OCI-LY7 (cell line): Measurements from ENCODE around the gene PAGR1. TPM values are rescaled to one million over a fixed set of nuclear protein-coding genes. Genes with fewer than 3 reads are reported as not detected.
A peak's percentile ranks its signal among the peaks of the same experiment; 100 is the strongest.

Experiments used
- BruUV-seq: library from RNA; stranded (reverse); fragments of 400-500 nt; replicated peaks from 2 replicates; lab custom pipeline; 2021; lab: Mats Ljungman, UMichigan
- CTCF ChIA-PET: fragments of 300-600 bp; sonication (Branson Sonifier 250); formaldehyde crosslinking; loops from one replicate; lab custom pipeline; 2022; ENCODE audit warnings: antibody characterized with exemption; ENCODE audit not compliant: unreplicated experiment; lab: Charles Lee
- POLR2A ChIA-PET: fragments of 300-600 bp; sonication (Branson Sonifier 250); formaldehyde crosslinking; loops from one replicate; lab custom pipeline; 2022; ENCODE audit warnings: antibody characterized with exemption; lab: Charles Lee
- DNase-seq: peaks from one replicate; pipeline ENCODE4 v3.0.0-alpha.2; 2015; ENCODE audit warnings: low spot score
- H2AFZ ChIP-seq: fragments of 200-600 bp; sonication (generic), shearing (Covaris generic); 2 replicates; pipeline ENCODE4 v1.6.1; 2014; ENCODE audit warnings: mild to moderate bottlenecking, antibody characterized with exemption, low read length, moderate library complexity
- H3K27ac ChIP-seq: fragments of 200-600 bp; sonication (generic); 2 replicates; pipeline ENCODE4 v1.5.1; 2014; ENCODE audit warnings: mixed run types, low read depth, mild to moderate bottlenecking, moderate library complexity, low read length, inconsistent platforms; ENCODE audit not compliant: poor library complexity, severe bottlenecking
- H3K36me3 ChIP-seq: fragments of 200-600 bp; sonication (generic); 2 replicates; pipeline ENCODE4 v1.6.1; 2014; ENCODE audit warnings: mild to moderate bottlenecking, antibody characterized with exemption, low read length, moderate library complexity, mixed read lengths; ENCODE audit not compliant: insufficient read depth
- H3K4me1 ChIP-seq: fragments of 200-600 bp; sonication (generic); 2 replicates; pipeline ENCODE4 v1.5.1; 2014; ENCODE audit warnings: mild to moderate bottlenecking, low read length; ENCODE audit not compliant: insufficient read depth, poor library complexity, severe bottlenecking
- H3K4me2 ChIP-seq: fragments of 200-600 bp; sonication (generic); 2 replicates; pipeline ENCODE4 v1.6.1; 2014; ENCODE audit warnings: mild to moderate bottlenecking, low read length
- H3K4me3 ChIP-seq: fragments of 200-600 bp; sonication (generic); 2 replicates; pipeline ENCODE4 v1.5.1; 2014; ENCODE audit warnings: mild to moderate bottlenecking, low read depth, low read length; ENCODE audit not compliant: poor library complexity, severe bottlenecking
- H3K79me2 ChIP-seq: fragments of 200-600 bp; sonication (generic); 2 replicates; pipeline ENCODE4 v1.6.1; 2016; ENCODE audit warnings: low read depth, mild to moderate bottlenecking, low read length, moderate library complexity, mixed read lengths; ENCODE audit not compliant: insufficient read depth
- H3K9me2 ChIP-seq: fragments of 200-600 bp; sonication (generic); 2 replicates; pipeline ENCODE4 v1.6.1; 2016; ENCODE audit warnings: mild to moderate bottlenecking, low read length, mixed read lengths; ENCODE audit not compliant: insufficient read depth
- H3K9me3 ChIP-seq: fragments of 200-600 bp; sonication (generic); 2 replicates; pipeline ENCODE4 v1.6.1; 2014; ENCODE audit warnings: mild to moderate bottlenecking, mixed run types, low read length, mixed read lengths
- H4K20me1 ChIP-seq: fragments of 200-600 bp; sonication (generic); 2 replicates; pipeline ENCODE4 v1.6.1; 2014; ENCODE audit warnings: mild to moderate bottlenecking, antibody characterized with exemption, low read length, moderate library complexity, mixed read lengths; ENCODE audit not compliant: insufficient read depth
- CTCF ChIP-seq: fragments of 200-600 bp; sonication (generic); conservative IDR thresholded peaks from 2 replicates; pipeline ENCODE4 v1.5.1; 2014; ENCODE audit warnings: mild to moderate bottlenecking, antibody characterized with exemption, low read length, moderate library complexity, mixed read lengths
- EZH2phosphoT487 ChIP-seq: fragments of 200-600 bp; sonication (generic); IDR thresholded peaks from 2 replicates; pipeline ENCODE4 v1.6.1; 2018; ENCODE audit warnings: low read depth, borderline replicate concordance, mild to moderate bottlenecking, mixed run types, antibody characterized with exemption, low read length, moderate library complexity, mixed read lengths
- intact Hi-C: fragments of 100-400 bp; cut with micrococcal nuclease; formaldehyde crosslinking; loops from one replicate; pipeline ENCODE4 v1.10.0; 2022; ENCODE audit not compliant: unreplicated experiment
- total RNA-seq, 2 experiments: library from RNA; depleted of rRNA in 1 of 2; stranded (reverse); fragments of >200 nt in 1 of 2; shearing (Covaris generic) in 1 of 2; gene quantifications; 2 replicates each; pipeline ENCODE4 v1.2.3, GENCODE V29; 2014 to 2022

Gene PAGR1
- total RNA-seq, 2 experiments from 2014 or later, result 51.7 to 59.4 TPM

- Histone ChIP-seq H2AFZ (peak overlapping the region; percentile 52), H3K9me2 (no peaks in the 10 kb centered on the region), H4K20me1 (0 out of 2 replicates have a peak, but pooled peaks cover 6% of the 10 kb centered on the region), H3K27ac (peak overlapping the region; percentile 72), H3K36me3 (peaks cover 38% of the 10 kb centered on the region), H3K79me2 (peaks cover 21% of the 10 kb centered on the region; the same call in 1 of the 2 replicates), H3K4me2 (peak overlapping the region; percentile 88), H3K4me3 (peak overlapping the region; percentile 89), H3K4me1 (peaks cover 56% of the 10 kb centered on the region), H3K9me3 (no peaks in the 10 kb centered on the region)
- POLR2A ChIA-PET, result interaction anchor here (0.9 to 1.1 kb wide), 4 partner anchors 11 to 146 kb away, joined by 3 to 5 read pairs (median 3); no protein-coding TSS in a partner anchor
- intact Hi-C loops, result loop anchor here (5.0 kb wide), 1 partner anchor 157 kb away; the partner anchor contains the start of gene TAOK2
- TF ChIP-seq EZH2phosphoT487 (no peak), CTCF (no peak)
- no peak for DNase-seq
- CTCF ChIA-PET, result interaction anchor here (0.5 to 1.0 kb wide), 4 partner anchors 11 to 265 kb away, joined by 3 to 4 read pairs (median 4); partner anchors contain the start of gene KIF22
- BruUV-seq, result TSS peak; percentile 75
These were observed 775 bp upstream of the PAGR1 start for GRCh38 chr16:29815032-29815721.

GRCh38 chr16:29816694-29817441 is 916 bp downstream of the PAGR1 start:
- Histone ChIP-seq H3K36me3 (peaks cover 38% of the 10 kb centered on the region), H3K79me2 (peaks cover 21% of the 10 kb centered on the region; the same call in 1 of the 2 replicates), H3K4me3 (peak overlapping the region; percentile 89), H2AFZ (peak overlapping the region; percentile 46; the same call in 1 of the 2 replicates), H3K4me2 (peak overlapping the region; percentile 88), H3K27ac (peak overlapping the region; percentile 72), H4K20me1 (0 out of 2 replicates have a peak, but pooled peaks cover 4% of the 10 kb centered on the region), H3K9me3 (no peaks in the 10 kb centered on the region), H3K4me1 (peaks cover 56% of the 10 kb centered on the region), H3K9me2 (no peaks in the 10 kb centered on the region)
- no TSS peak for BruUV-seq
- DNase-seq, result peak; percentile 80
- TF ChIP-seq CTCF, result peak; percentile 40; the same call in 1 of the 2 replicates
- TF ChIP-seq EZH2phosphoT487, result no peak
- POLR2A ChIA-PET, result interaction anchor here (0.5 to 0.7 kb wide), 3 partner anchors 21 to 125 kb away, joined by 3 to 5 read pairs (median 3); no protein-coding TSS in a partner anchor
- intact Hi-C loops, result loop anchor here (1.0 to 5.0 kb wide), 2 partner anchors 27 to 155 kb away; partner anchors contain the start of genes KIF22 and TAOK2
- CTCF ChIA-PET, result interaction anchor here (0.6 kb wide), 1 partner anchor 312 kb away, joined by 3 read pairs; no protein-coding TSS in a partner anchor
